Measurements from ENCODE around the gene LRP5. TPM values are rescaled to one million over a fixed set of nuclear protein-coding genes. Genes with fewer than 3 reads are reported as not detected.

Gene LRP5
- total and polyA plus RNA-seq, 2 experiments from 2014 or later = 26.9 to 51.1 TPM

DNA sequence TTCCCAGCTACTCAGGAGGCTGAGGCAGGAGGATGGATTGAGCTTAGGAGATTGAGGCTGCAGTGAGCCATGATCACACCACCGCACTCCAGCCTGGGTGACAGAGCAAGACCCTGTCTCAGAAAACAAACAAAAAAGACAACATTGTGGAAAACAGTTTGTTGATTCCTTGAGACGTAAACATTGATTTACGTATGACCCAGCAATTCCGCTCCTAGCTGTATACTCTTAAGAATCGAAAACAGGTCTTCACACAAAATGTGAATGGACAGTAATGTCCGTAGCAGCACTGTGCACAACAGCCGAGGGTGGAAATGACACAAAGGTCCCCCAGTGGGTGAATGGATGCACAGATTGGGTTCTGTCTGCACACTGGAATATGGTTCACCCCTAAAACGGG is 49.3 kb downstream of the LRP5 start:
- no peak for ATAC-seq
- TF ChIP-seq EZH2phosphoT487 (IDR thresholded peaks at IDR 0.05; ENCODE audit: unreplicated experiment) (no peak), STAT1 (IDR thresholded peaks at IDR 0.05; ENCODE audit: unreplicated experiment) (no peak), EZH2 (IDR thresholded peaks at IDR 0.05; ENCODE audit: low read depth, unreplicated experiment) (no peak), CREB1 (CRISPR knock-in tag; IDR thresholded peaks at IDR 0.05; ENCODE audit: low read depth) (no peak), JUNB (IDR thresholded peaks at IDR 0.05; ENCODE audit: unreplicated experiment) (no peak)
- TF ChIP-seq, protein P1, sequence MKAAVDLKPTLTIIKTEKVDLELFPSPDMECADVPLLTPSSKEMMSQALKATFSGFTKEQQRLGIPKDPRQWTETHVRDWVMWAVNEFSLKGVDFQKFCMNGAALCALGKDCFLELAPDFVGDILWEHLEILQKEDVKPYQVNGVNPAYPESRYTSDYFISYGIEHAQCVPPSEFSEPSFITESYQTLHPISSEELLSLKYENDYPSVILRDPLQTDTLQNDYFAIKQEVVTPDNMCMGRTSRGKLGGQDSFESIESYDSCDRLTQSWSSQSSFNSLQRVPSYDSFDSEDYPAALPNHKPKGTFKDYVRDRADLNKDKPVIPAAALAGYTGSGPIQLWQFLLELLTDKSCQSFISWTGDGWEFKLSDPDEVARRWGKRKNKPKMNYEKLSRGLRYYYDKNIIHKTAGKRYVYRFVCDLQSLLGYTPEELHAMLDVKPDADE (IDR thresholded peaks at IDR 0.05) = no peak
- TF ChIP-seq, protein P2, sequence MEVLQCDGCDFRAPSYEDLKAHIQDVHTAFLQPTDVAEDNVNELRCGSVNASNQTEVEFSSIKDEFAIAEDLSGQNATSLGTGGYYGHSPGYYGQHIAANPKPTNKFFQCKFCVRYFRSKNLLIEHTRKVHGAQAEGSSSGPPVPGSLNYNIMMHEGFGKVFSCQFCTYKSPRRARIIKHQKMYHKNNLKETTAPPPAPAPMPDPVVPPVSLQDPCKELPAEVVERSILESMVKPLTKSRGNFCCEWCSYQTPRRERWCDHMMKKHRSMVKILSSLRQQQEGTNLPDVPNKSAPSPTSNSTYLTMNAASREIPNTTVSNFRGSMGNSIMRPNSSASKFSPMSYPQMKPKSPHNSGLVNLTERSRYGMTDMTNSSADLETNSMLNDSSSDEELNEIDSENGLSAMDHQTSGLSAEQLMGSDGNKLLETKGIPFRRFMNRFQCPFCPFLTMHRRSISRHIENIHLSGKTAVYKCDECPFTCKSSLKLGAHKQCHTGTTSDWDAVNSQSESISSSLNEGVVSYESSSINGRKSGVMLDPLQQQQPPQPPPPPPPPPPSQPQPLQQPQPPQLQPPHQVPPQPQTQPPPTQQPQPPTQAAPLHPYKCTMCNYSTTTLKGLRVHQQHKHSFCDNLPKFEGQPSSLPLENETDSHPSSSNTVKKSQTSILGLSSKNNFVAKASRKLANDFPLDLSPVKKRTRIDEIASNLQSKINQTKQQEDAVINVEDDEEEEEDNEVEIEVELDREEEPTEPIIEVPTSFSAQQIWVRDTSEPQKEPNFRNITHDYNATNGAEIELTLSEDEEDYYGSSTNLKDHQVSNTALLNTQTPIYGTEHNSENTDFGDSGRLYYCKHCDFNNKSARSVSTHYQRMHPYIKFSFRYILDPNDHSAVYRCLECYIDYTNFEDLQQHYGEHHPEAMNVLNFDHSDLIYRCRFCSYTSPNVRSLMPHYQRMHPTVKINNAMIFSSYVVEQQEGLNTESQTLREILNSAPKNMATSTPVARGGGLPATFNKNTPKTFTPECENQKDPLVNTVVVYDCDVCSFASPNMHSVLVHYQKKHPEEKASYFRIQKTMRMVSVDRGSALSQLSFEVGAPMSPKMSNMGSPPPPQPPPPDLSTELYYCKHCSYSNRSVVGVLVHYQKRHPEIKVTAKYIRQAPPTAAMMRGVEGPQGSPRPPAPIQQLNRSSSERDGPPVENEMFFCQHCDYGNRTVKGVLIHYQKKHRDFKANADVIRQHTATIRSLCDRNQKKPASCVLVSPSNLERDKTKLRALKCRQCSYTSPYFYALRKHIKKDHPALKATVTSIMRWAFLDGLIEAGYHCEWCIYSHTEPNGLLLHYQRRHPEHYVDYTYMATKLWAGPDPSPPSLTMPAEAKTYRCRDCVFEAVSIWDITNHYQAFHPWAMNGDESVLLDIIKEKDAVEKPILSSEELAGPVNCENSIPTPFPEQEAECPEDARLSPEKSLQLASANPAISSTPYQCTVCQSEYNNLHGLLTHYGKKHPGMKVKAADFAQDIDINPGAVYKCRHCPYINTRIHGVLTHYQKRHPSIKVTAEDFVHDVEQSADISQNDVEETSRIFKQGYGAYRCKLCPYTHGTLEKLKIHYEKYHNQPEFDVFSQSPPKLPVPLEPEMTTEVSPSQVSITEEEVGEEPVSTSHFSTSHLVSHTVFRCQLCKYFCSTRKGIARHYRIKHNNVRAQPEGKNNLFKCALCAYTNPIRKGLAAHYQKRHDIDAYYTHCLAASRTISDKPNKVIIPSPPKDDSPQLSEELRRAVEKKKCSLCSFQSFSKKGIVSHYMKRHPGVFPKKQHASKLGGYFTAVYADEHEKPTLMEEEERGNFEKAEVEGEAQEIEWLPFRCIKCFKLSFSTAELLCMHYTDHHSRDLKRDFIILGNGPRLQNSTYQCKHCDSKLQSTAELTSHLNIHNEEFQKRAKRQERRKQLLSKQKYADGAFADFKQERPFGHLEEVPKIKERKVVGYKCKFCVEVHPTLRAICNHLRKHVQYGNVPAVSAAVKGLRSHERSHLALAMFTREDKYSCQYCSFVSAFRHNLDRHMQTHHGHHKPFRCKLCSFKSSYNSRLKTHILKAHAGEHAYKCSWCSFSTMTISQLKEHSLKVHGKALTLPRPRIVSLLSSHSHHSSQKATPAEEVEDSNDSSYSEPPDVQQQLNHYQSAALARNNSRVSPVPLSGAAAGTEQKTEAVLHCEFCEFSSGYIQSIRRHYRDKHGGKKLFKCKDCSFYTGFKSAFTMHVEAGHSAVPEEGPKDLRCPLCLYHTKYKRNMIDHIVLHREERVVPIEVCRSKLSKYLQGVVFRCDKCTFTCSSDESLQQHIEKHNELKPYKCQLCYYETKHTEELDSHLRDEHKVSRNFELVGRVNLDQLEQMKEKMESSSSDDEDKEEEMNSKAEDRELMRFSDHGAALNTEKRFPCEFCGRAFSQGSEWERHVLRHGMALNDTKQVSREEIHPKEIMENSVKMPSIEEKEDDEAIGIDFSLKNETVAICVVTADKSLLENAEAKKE (CRISPR knock-in tag; IDR thresholded peaks at IDR 0.05) = no peak
- TF ChIP-seq, protein P3, sequence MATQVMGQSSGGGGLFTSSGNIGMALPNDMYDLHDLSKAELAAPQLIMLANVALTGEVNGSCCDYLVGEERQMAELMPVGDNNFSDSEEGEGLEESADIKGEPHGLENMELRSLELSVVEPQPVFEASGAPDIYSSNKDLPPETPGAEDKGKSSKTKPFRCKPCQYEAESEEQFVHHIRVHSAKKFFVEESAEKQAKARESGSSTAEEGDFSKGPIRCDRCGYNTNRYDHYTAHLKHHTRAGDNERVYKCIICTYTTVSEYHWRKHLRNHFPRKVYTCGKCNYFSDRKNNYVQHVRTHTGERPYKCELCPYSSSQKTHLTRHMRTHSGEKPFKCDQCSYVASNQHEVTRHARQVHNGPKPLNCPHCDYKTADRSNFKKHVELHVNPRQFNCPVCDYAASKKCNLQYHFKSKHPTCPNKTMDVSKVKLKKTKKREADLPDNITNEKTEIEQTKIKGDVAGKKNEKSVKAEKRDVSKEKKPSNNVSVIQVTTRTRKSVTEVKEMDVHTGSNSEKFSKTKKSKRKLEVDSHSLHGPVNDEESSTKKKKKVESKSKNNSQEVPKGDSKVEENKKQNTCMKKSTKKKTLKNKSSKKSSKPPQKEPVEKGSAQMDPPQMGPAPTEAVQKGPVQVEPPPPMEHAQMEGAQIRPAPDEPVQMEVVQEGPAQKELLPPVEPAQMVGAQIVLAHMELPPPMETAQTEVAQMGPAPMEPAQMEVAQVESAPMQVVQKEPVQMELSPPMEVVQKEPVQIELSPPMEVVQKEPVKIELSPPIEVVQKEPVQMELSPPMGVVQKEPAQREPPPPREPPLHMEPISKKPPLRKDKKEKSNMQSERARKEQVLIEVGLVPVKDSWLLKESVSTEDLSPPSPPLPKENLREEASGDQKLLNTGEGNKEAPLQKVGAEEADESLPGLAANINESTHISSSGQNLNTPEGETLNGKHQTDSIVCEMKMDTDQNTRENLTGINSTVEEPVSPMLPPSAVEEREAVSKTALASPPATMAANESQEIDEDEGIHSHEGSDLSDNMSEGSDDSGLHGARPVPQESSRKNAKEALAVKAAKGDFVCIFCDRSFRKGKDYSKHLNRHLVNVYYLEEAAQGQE (IDR thresholded peaks at IDR 0.05; ENCODE audit: unreplicated experiment) = no peak
- Histone ChIP-seq H3K27ac (ENCODE audit: low read depth) (no peak overlapping the region), H3K36me3 (ENCODE audit: insufficient read depth) (no peaks in the 10 kb centered on the region; the same call in 1 of the 2 replicates), H2AFZ (no peak overlapping the region), H3F3A (replicated peaks; ENCODE audit: low read depth) (no peaks in the 10 kb centered on the region), H4K20me1 (replicated peaks; ENCODE audit: insufficient read depth) (no peaks in the 10 kb centered on the region; the same call in 1 of the 2 replicates), H3K9me2 (ENCODE audit: insufficient read depth) (no peaks in the 10 kb centered on the region), H3K4me1 (ENCODE audit: insufficient read depth) (no peaks in the 10 kb centered on the region), H3K79me2 (replicated peaks; ENCODE audit: insufficient read depth) (no peaks in the 10 kb centered on the region), H3K4me3 (no peak overlapping the region), H3K4me2 (no peak overlapping the region), H3K27me3 (ENCODE audit: insufficient read depth) (no peaks in the 10 kb centered on the region)
- peaks cover 6% of the 10 kb centered on the region for H3K27me3 Mint-ChIP-seq (ENCODE audit: insufficient read depth, low read depth, poor library complexity)
- H3K4me3 Mint-ChIP-seq = no peak overlapping the region
- H3K4me1 Mint-ChIP-seq = no peaks in the 10 kb centered on the region
- peaks cover 53% of the 10 kb centered on the region for H3K36me3 Mint-ChIP-seq (ENCODE audit: low read depth)
- no peaks in the 10 kb centered on the region; the same call in 2 of the 3 replicates for H3K9me3 Mint-ChIP-seq
- H3K27ac Mint-ChIP-seq = no peak overlapping the region
- DNase-seq (ENCODE audit: low spot score) = no peak
